ENCODE data around the gene CNPY1.

Gene CNPY1

DNA sequence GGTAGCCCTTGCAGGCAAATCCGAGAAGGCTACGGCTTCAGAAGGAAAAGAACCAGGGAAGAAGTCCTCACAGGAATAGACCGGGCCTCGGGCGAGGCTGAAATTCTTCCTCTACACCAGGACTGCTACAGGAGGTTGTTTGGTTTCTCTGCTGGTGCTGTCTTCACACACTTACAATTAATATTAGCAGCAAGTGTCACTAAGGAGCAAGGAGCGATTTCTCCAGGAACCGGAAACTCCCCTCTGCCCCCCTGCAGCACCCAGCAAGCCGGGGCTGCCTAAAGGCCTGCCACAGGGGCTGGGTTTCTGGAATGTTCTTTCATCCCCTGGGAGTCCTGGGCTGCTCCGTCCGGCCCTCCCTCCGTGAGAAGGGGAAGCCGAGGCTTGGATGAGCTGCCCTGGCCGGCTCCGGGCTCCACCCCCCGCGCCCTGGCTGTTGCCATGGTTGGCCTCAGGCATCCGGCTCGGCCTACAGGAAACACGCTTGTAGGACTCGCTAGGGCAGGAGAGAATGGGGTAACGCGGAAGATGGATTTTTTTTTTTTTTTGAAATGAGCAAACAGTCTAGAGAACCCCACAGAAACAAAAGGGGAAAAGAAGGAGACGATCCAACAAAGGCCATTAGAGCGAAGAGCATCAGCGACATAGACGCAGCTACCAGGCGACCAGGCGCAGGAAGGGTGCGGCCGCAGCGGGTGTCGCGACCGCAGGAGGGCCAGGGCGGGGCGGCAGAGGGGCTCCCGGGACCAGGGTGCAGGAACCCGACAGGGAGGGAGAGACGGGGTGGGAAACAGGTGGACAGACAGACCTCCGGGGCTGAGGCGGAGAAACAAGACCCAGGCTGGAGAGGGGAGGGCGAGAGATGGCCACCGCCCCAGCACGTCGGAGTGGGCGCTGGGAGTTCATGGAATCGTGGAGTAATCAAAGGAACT is 55.4 kb downstream of the CNPY1 start:
- DNase-seq (ENCODE audit: extremely low read depth in 1 of 2, low read depth in 1 of 2) = no peak

GRCh38 chr7:155489862-155490696 is 56.3 kb downstream of the CNPY1 start:
- DNase-seq (ENCODE audit: extremely low read depth in 1 of 2, low read depth in 1 of 2) = no peak

- DNase-seq (ENCODE audit: extremely low read depth in 1 of 2, low read depth in 1 of 2) = no peak
These were observed 57.1 kb downstream of the CNPY1 start for GRCh38 chr7:155489158-155489840.

GRCh38 chr7:155488483-155489127 is 57.8 kb downstream of the CNPY1 start:
- no peak for DNase-seq (ENCODE audit: extremely low read depth in 1 of 2, low read depth in 1 of 2)

- DNase-seq (ENCODE audit: extremely low read depth in 1 of 2, low read depth in 1 of 2) = no peak
These were observed 58.6 kb downstream of the CNPY1 start for GRCh38 chr7:155487509-155488482.

DNA sequence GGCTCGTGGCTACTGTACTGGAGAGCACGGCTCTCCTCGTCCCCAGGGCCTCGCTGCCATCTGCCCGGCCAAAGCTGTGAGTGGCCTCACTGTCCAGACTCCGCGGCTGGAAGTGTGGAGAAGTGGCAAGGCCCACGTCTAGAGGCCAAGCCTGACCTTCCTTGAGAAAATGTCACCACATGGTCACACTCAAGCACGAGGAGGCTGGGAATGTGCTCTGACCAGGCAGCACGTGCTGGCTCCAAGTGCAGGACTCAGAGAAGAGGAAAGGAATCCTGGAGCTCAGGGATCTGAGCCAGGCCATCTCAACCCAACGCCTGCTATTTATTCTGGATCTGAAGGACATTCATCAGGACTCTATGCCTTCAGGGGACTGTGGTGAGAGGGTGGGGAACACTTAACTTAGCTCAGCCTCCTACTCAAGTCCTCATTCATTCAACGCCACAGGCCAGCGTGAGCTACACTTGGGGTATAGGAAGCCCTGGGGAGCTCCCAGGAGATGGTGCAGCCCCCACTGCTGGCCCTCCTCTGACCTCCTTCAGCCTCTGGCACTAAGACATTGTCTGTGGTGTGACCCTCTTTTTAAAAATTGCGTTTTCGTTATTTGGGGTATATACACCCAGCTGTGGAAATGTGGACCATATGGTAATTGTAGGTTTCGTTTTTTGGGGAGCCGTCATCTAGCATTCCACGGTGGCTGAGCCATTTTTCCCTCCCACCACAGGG is 59.4 kb downstream of the CNPY1 start:
- DNase-seq (ENCODE audit: extremely low read depth in 1 of 2, low read depth in 1 of 2) = no peak

GRCh38 chr7:155484483-155485399 is 61.6 kb downstream of the CNPY1 start:
- no peak for DNase-seq (ENCODE audit: extremely low read depth in 1 of 2, low read depth in 1 of 2)

GRCh38 chr7:155483868-155484325 is 62.5 kb downstream of the CNPY1 start:
- no peak for DNase-seq (ENCODE audit: extremely low read depth in 1 of 2, low read depth in 1 of 2)

DNA sequence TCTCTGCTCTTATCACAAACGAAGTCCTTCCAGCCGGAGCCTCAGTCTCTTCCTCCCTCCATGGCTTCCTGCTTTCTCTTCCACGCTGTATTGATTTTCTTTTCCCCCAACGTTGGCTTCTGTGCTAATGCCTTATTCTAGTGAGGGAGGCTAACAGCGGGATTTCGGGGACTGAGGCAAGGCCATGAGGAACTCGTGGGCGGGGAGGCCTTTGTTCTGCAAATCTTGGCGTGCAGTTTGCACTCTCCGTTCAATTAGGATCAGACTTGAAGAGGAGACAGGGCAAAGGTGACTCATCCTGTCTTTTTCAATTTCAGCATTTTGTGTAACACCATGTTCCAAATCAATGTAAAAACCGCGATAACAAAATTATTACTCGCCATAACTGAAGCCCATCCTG is 63.1 kb downstream of the CNPY1 start:
- DNase-seq (ENCODE audit: extremely low read depth in 1 of 2, low read depth in 1 of 2) = no peak

DNA sequence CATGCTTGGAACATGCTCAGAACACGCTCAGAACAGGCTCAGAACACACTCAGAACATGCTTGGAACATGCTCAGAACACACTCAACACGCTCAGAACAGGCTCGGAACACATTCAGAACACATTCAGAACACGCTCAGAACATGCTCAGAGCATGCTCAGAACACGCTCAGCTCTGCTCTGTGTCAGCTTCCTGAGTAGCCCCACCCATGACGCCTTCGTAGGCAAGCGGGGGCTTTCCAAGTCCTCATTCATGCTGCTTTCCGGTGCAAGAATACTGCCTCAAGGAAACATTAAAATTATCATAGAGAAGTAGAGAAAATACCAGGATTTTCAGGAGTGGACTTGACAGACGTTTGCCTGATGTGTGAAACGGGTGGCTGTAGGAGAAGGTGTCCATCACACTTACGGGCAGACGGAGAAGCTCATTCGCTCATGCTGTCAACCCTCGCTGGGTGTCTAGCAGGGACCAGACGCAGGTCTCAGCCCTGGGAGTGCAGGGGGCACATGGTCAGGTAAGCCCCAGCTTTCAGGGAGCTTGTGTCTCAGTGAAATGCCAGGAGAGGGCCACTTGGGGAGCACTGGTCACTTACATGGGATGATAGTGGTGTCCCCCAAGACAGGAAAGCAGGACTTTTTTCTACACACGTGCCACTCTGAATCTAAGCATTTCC is 63.7 kb downstream of the CNPY1 start:
- no peak for DNase-seq (ENCODE audit: extremely low read depth in 1 of 2, low read depth in 1 of 2)

DNA sequence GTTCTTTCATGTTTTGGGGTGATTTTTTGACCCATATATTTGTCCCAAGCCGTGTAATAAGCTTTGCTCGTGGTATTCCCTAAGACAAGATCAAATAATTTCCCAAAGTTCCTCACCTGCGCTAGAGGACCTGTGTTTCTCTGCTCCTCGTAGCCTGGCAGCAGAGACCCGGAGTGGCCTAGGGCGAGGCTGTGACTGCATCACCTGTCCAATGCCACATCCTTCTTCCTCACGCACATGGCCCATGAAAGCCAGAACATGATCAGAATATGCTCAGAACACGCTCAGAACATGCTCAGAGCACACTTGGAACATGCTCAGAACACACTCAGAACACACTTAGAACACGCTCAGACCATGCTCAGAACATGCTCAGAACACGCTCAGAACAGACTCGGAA is 64.6 kb downstream of the CNPY1 start:
- no peak for DNase-seq (ENCODE audit: extremely low read depth in 1 of 2, low read depth in 1 of 2)

DNA sequence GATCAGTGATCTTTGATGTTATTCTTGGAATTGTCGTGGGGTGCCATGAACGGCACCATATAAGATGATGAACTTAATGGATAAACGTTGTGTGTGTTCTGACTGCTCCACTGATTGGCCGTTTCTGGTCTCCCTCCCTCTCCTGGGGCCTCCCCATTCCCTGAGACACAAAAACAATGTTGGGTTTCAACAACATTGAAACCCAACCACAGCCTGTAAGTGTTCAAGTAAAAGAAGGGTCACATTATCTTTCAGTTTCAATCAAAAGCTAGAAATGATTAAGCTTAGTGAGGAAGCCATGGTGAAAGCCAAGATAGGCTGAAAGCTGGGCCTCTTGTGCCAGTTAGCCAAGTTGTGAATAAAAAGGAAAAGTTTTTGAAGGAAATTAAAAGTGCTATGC is 68.9 kb downstream of the CNPY1 start:
- DNase-seq (ENCODE audit: extremely low read depth in 1 of 2, low read depth in 1 of 2) = no peak

DNA sequence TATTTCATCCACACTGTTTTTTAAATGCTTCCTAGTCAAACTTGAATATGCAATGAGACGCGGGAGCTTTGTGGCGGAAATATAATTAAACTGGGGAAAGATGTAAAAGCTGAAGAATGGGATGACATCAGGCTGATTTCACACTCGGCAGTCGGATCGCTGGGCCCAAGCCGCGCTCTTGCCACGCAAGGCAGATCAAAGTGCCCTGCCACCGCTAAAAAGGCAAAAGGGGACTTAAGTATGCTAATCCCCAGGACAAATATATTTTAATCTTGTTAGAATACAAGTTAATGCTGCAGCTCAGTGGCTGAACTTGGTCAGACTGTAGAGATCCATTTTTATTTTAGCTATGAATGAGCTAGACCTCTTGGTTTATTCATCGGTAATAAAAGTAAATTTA is 74.6 kb downstream of the CNPY1 start:
- DNase-seq (ENCODE audit: extremely low read depth in 1 of 2, low read depth in 1 of 2) = no peak

GRCh38 chr7:155470686-155471638 is 75.4 kb downstream of the CNPY1 start:
- no peak for DNase-seq (ENCODE audit: extremely low read depth in 1 of 2, low read depth in 1 of 2)

DNA sequence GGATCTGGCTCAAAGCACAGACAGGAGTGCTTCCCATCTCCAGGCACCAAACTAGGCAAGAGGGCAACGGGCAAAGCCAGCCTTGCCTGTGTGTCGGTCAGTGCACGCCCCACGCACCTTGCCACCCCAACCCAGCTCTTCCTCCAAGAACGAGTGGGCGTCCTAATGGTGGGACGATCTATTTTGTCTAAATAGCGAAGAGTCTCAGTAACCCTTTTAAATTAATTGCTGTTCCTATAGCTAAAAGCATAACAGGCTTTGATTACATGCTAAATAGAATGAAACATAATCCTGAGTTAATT is 76.2 kb downstream of the CNPY1 start:
- DNase-seq (ENCODE audit: extremely low read depth in 1 of 2, low read depth in 1 of 2) = no peak

All from stimulated activated CD8-positive, alpha-beta memory T cell treated with anti-CD3 and anti-CD28 coated beads, Interleukin-7, amount 100 ng/mL, for 48 hours (primary cell).